ENCODE results near the gene COLEC11. TPM values are rescaled to one million over a fixed set of nuclear protein-coding genes. Genes with fewer than 3 reads are reported as not detected.

COLEC11 gene
- 1 to 10 TPM in 2 of 4 donors, under 1 TPM in 1, not detected in 1; 0.56 to 2.3 (median 1.0) TPM for total RNA-seq

GRCh38 chr2:3594493-3595281, at the start of gene COLEC11:
Gene COLEC11, plus strand, starts transcription at chr2:3595112. Its CDS starts 9,229 bp downstream, at chr2:3604341.
- H3K4me3 ChIP-seq = peak within 1 kb of the TSS in 2 of 4 donors; percentile 13 to 46

GRCh38 chr2:3545788-3546478, 49.0 kb upstream of the COLEC11 start:
- H3K27me3 ChIP-seq = no peaks in the 10 kb centered on the region
- no peak overlapping the region for H3K27ac ChIP-seq
- peaks cover 10 to 100% (median 63%) of the 10 kb centered on the region in 3 donors for H3K36me3 ChIP-seq
- H3K4me3 ChIP-seq = no peak overlapping the region
- no peak for DNase-seq
- 81 to 94% methylated on average over 10 of the region's 10 CpGs for WGBS, 2 donors
- no peaks in the 10 kb centered on the region for H3K9me3 ChIP-seq
- intact Hi-C loops (cut with DNase I) = no loop called here
- H3K4me1 ChIP-seq = no peaks in the 10 kb centered on the region
- no peak for TF ChIP-seq POLR2A (IDR thresholded peaks at IDR 0.05)
- TF ChIP-seq CTCF (IDR thresholded peaks at IDR 0.05) = no peak

More at GRCh38 chr2:3594493-3595281, at the start of gene COLEC11:
- TF ChIP-seq CTCF (IDR thresholded peaks at IDR 0.05) (peak in 1 of 6 experiments; percentile 6), POLR2A (IDR thresholded peaks at IDR 0.05) (no peak)
- WGBS, 2 donors = 68 to 77% methylated on average over 11 to 18 of the region's 40 CpGs
- H3K9me3 ChIP-seq = no peaks in the 10 kb centered on the region
- peaks cover 0 to 9% (median 0%) of the 10 kb centered on the region in 3 donors for H3K4me1 ChIP-seq
- H3K36me3 ChIP-seq = no peaks in the 10 kb centered on the region
- no peak within 1 kb of the TSS for H3K27ac ChIP-seq
- DNase-seq = no peak
- intact Hi-C loops (cut with DNase I) = no loop called here
- no peaks in the 10 kb centered on the region for H3K27me3 ChIP-seq

GRCh38 chr2:3547915-3548314, 47.0 kb upstream of the COLEC11 start:
- no peak for DNase-seq
- peaks cover 13 to 100% (median 69%) of the 10 kb centered on the region in 3 donors for H3K36me3 ChIP-seq
- WGBS, 2 donors = 92 to 94% methylated on average over 2 of the region's 2 CpGs
- H3K4me1 ChIP-seq = no peaks in the 10 kb centered on the region
- H3K4me3 ChIP-seq = no peak overlapping the region
- no peaks in the 10 kb centered on the region for H3K27me3 ChIP-seq
- intact Hi-C loops (cut with DNase I) = no loop called here
- H3K27ac ChIP-seq = no peak overlapping the region
- TF ChIP-seq POLR2A (IDR thresholded peaks at IDR 0.05) = no peak
- TF ChIP-seq CTCF (IDR thresholded peaks at IDR 0.05) = no peak
- no peaks in the 10 kb centered on the region for H3K9me3 ChIP-seq

DNA sequence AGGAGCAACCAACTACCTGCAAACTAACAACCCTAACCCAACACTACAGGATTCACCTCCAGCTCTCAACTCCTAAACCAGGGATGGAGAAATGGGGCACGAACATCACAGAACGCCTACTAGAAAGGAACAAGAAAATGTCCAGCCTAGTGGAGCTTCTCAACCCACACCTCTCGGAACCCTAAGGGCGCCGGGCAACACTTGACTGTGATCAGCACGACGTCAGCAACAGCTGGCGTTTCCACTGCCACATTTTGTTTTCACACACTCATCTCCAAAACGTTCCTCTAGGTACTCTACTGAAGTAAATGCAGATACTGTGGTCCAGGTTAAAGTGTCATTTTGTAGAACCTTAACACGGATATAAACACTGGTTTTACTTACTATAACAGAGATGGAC, 41.0 kb upstream of the COLEC11 start:
- H3K36me3 ChIP-seq = peaks cover 5 to 78% (median 34%) of the 10 kb centered on the region in 3 donors

More for the DNA sequence above, 41.0 kb upstream of the COLEC11 start:
- Histone ChIP-seq H3K27me3 (no peaks in the 10 kb centered on the region), H3K4me1 (peaks cover 0 to 21% (median 8%) of the 10 kb centered on the region in 3 donors), H3K9me3 (no peaks in the 10 kb centered on the region), H3K4me3 (no peak overlapping the region), H3K27ac (no peak overlapping the region)
- no peak for TF ChIP-seq CTCF (IDR thresholded peaks at IDR 0.05)
- TF ChIP-seq POLR2A (IDR thresholded peaks at IDR 0.05) = no peak
- intact Hi-C loops (cut with DNase I) = no loop called here
- no peak for DNase-seq
- WGBS, 2 donors = 88 to 91% methylated on average over 10 of the region's 10 CpGs

Measured in esophagus squamous epithelium (tissue), 5 donors.